Retinal pigment epithelial cell (primary cell): ENCODE results near the gene PTGDR.

Source experiments
- DNase-seq: peaks from one replicate; pipeline ENCODE4 v3.0.0-alpha.2; 2010; ENCODE audit warnings: low read depth
- H3K4me3 ChIP-seq: 2 replicates; pipeline ENCODE4 v1.5.1; 2011; ENCODE audit warnings: mild to moderate bottlenecking, low read length, control low read depth, moderate library complexity
- TF ChIP-seq, protein P1 (sequence below): conservative IDR thresholded peaks from 2 replicates; pipeline ENCODE4 v1.5.1; 2011; ENCODE audit warnings: low read depth, low read length, control low read depth, inconsistent platforms

Gene PTGDR

DNA sequence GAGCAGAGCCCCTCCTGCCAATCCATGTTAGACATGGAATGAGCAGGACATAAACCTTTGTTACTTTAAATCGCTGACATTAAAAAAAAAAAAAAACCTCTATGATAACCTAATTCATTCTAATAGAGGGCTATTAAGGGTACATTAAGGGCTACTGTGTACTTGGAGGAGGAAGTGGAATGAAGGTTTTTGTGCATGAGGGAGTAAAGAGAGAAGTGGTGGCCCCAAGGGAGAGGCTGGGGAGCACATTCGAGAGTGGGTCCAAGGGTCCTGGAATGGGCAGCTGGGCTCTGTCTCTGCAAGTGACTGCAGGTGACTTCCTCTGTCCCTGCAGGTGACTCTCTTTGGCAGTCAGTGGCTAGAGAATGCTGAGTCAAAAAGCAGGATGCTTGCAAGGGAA, 32.1 kb upstream of the PTGDR start:
- TF ChIP-seq, protein P1, sequence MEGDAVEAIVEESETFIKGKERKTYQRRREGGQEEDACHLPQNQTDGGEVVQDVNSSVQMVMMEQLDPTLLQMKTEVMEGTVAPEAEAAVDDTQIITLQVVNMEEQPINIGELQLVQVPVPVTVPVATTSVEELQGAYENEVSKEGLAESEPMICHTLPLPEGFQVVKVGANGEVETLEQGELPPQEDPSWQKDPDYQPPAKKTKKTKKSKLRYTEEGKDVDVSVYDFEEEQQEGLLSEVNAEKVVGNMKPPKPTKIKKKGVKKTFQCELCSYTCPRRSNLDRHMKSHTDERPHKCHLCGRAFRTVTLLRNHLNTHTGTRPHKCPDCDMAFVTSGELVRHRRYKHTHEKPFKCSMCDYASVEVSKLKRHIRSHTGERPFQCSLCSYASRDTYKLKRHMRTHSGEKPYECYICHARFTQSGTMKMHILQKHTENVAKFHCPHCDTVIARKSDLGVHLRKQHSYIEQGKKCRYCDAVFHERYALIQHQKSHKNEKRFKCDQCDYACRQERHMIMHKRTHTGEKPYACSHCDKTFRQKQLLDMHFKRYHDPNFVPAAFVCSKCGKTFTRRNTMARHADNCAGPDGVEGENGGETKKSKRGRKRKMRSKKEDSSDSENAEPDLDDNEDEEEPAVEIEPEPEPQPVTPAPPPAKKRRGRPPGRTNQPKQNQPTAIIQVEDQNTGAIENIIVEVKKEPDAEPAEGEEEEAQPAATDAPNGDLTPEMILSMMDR: no peak
- H3K4me3 ChIP-seq: no peak overlapping the region
- no peak for DNase-seq

DNA sequence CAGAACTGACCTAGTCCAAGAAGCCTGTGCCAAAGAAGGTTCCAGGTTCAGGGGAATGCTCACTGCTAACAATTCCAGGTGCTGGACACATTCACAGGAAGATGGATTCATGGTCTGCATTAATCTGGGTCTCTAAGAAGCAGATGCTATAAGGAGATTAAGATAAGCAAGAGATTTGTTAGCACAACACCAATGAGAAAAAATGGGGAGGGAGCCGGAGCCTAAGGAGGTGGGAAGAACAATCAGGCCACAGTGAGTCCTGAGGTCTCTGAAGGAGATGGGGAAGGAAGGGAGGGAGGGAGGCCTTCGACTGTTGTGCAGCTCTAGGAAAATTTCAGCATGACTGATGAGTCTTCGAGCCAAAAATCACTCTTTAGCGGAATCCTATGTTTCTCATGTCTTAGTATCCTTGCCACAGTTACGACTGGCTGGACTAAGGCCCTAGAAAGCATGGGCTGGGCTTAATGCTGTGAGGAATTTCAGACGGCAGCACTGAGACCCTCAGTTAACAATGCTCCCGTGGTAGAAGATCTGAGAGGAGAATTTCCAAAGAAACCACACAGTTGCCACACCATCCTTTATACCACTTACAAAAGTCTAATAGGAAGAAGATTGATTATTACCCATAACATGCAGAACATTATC, 31.5 kb upstream of the PTGDR start:
- TF ChIP-seq, protein P1: no peak
- DNase-seq: peak; percentile 51
- no peak overlapping the region for H3K4me3 ChIP-seq

DNA sequence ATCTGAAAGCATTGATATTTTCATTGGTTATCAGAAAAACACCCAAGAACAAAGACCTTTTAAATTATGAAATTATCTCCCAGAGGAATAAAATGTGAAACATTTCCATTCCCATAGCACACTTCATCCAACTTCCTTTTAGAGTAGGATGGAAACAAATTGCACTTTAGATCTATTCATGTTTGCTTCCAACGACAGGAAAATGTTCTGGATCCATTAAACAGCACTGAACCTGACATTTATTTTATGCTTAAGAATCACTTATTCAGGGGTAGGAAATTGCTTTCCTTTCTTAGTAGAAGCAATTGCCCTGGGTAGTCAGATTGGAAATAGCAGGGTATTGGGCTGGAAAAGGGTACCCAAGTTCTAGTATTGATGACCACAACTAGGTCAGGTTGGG, 28.8 kb upstream of the PTGDR start:
- no peak overlapping the region for H3K4me3 ChIP-seq
- TF ChIP-seq, protein P1: no peak
- DNase-seq: no peak

DNA sequence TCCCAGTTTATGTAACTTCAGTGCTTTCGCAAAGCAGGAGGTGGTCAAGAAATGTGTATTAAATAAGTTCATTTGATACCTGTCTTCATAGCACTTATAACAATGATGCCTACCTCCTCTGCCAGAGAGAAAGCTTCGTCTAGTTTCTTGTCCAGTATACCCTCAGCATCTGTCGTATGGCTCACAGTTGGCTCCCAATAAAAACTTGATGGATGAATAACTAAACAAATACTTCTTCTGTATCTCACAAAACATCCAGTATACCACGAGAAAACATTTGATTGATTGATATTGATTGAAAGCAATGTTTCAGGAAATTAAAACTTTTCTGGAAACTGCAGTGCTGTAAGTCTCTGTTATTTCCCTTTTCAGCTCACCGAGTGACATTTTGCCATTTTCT, 26.9 kb upstream of the PTGDR start:
- TF ChIP-seq, protein P1: no peak
- no peak for DNase-seq
- no peak overlapping the region for H3K4me3 ChIP-seq

DNA sequence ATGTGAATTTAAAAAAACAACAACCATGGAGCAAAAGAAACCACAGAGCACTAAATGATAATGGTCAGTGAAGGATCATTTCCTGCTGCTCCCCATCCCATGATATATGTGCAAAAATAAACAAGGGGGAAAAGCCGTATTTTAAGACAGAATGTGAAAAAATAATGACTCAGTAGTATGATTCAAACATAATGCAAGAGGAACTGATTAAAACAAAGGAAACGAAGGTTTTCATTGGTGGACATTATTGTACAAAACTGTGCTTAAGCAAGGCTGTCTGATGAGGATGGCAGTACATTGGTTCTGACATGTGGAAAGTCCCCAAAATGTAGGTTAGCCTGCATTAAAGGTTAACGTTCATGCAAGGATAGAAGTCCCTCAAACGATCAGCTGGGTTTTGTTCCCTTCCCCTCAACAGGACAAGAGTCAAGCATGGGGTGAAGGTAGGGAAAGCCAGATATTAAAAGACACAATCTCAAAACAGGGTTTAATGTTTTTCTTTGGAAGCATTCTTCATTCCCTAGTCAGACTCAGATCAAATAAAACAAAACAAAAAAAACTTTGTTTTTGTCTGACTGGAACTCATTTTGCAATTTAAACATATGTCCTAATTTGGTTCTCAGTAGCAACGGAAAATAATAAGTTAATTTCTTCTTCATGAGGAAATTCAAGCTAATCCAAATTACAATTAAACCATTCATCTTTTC, 26.3 kb upstream of the PTGDR start:
- TF ChIP-seq, protein P1: no peak
- no peak overlapping the region for H3K4me3 ChIP-seq
- no peak for DNase-seq

DNA sequence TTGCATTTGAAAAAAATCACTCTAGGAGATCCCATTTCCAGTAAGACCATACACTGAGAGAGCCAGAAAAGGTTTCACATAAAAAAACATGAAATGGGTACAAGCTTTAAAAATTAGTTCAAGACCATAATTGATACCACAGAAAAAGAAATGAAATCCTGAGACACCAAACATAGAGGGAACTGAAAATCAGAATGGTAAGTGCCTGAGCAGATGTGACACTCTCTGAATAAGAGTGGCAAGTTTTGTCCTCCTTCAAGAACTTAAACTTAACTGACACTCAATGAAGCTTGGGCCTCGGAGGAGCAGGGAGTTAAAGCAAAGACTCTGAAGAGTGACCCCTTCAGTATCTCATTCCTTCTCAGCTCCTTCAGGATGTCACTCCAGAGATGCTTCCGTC, 23.2 kb upstream of the PTGDR start:
- TF ChIP-seq, protein P1: no peak
- DNase-seq: no peak

DNA sequence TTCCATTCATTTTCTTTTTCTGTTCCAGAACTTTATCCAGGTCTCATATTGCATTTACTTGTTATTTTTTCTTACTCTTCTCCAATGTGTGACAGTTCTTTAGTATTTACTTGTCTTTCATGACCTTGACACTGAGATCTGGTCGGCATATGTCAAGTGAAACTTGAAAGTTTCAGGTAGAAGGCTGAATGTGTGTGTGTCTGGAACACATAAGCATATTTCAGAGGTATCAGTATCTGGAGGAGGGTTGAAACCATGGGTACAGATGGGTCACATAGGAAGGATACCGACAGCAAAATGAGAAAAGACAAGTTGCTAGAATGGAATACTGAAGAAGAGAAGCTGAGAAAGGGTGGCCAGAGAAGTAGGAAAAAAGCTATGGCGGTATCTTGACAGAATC, 22.5 kb upstream of the PTGDR start:
- DNase-seq: no peak
- no peak overlapping the region for H3K4me3 ChIP-seq
- TF ChIP-seq, protein P1: no peak

More for the DNA sequence above, 23.2 kb upstream of the PTGDR start:
- H3K4me3 ChIP-seq: no peak overlapping the region
